PC-9 (cell line): ENCODE results near the gene PBX3. TPM values are rescaled to one million over a fixed set of nuclear protein-coding genes. Genes with fewer than 3 reads are reported as not detected.
A peak's percentile ranks its signal among the peaks of the same experiment; 100 is the strongest.

ENCODE experiments used
- BruUV-seq: library from RNA; stranded (reverse); fragments of 400-500 nt; replicated peaks from 2 replicates; lab custom pipeline; 2021; lab: Mats Ljungman, UMichigan
- CTCF ChIA-PET: fragments of 300-600 bp; sonication (Branson Sonifier 250); formaldehyde crosslinking; loops from one replicate; lab custom pipeline; 2022; ENCODE audit warnings: antibody characterized with exemption; lab: Charles Lee
- POLR2A ChIA-PET: fragments of 300-600 bp; sonication (Branson Sonifier 250); formaldehyde crosslinking; loops from one replicate; lab custom pipeline; 2022; ENCODE audit warnings: antibody characterized with exemption; ENCODE audit not compliant: unreplicated experiment; lab: Charles Lee
- DNase-seq, 2 experiments: peaks; one replicate each; pipeline versions ENCODE4 v3.0.0 to v3.0.0-alpha.2; 2015 to 2022; ENCODE audit warnings: mixed read lengths in 1 of 2
- H2AFZ ChIP-seq: fragments of 200-600 bp; sonication (generic); 2 replicates; pipeline ENCODE4 v1.8.1; 2017; ENCODE audit warnings: antibody characterized with exemption
- H3F3A ChIP-seq: fragments of 200-600 bp; sonication (generic); 2 replicates; pipeline ENCODE4 v1.8.1; 2017; ENCODE audit warnings: antibody characterized with exemption, mild to moderate bottlenecking, low read depth; ENCODE audit not compliant: insufficient read depth
- H3K27ac ChIP-seq: fragments of 200-600 bp; sonication (generic); 2 replicates; pipeline ENCODE4 v1.6.1; 2016; ENCODE audit warnings: mixed run types
- H3K27me3 ChIP-seq: fragments of 200-600 bp; sonication (generic); 2 replicates; pipeline ENCODE4 v1.6.1; 2016; ENCODE audit warnings: low read depth, mixed run types; ENCODE audit not compliant: insufficient read depth
- H3K36me3 ChIP-seq: fragments of 200-600 bp; sonication (generic); 2 replicates; pipeline ENCODE4 v1.6.1; 2016; ENCODE audit warnings: low read depth, mixed run types
- H3K4me1 ChIP-seq: fragments of 200-600 bp; sonication (generic); replicated peaks from 2 replicates; pipeline ENCODE4 v1.6.1; 2016; ENCODE audit warnings: mixed run types; ENCODE audit not compliant: insufficient read depth
- H3K4me2 ChIP-seq: fragments of 200-600 bp; sonication (generic); 2 replicates; pipeline ENCODE4 v1.6.1; 2017; ENCODE audit warnings: mixed run types
- H3K4me3 ChIP-seq: fragments of 200-600 bp; sonication (generic); 2 replicates; pipeline ENCODE4 v1.6.1; 2016; ENCODE audit warnings: mixed run types
- H3K79me2 ChIP-seq: fragments of 200-600 bp; sonication (generic); 2 replicates; pipeline ENCODE4 v1.6.1; 2017; ENCODE audit warnings: low read depth, mixed run types
- H3K9me2 ChIP-seq: fragments of 200-600 bp; sonication (generic); 2 replicates; pipeline ENCODE4 v1.8.1; 2017; ENCODE audit warnings: mild to moderate bottlenecking; ENCODE audit not compliant: insufficient read depth
- H3K9me3 ChIP-seq: fragments of 200-600 bp; sonication (generic); 2 replicates; pipeline ENCODE4 v1.8.1; 2016; ENCODE audit warnings: low read depth; ENCODE audit not compliant: insufficient read depth
- H4K20me1 ChIP-seq: fragments of 200-600 bp; sonication (generic); 2 replicates; pipeline ENCODE4 v1.8.1; 2017; ENCODE audit not compliant: insufficient read depth
- CTCF ChIP-seq: fragments of 200-600 bp; sonication (generic); conservative IDR thresholded peaks from 2 replicates; pipeline ENCODE4 v1.6.1; 2017; ENCODE audit warnings: mixed run types, antibody characterized with exemption, mild to moderate bottlenecking, moderate library complexity
- EZH2 ChIP-seq: fragments of 200-600 bp; sonication (generic); IDR thresholded peaks from 2 replicates; pipeline ENCODE4 v1.8.0; 2017; ENCODE audit warnings: antibody characterized with exemption, low read depth
- intact Hi-C: fragments of 100-400 bp; cut with micrococcal nuclease; formaldehyde crosslinking; loops from one replicate; pipeline ENCODE4 v1.10.0; 2022; ENCODE audit not compliant: unreplicated experiment
- total RNA-seq: library from RNA; stranded (reverse); gene quantifications from 2 replicates; pipeline ENCODE4 v1.2.3, GENCODE V29; 2021

PBX3 gene
- total RNA-seq, 1 experiment from 2014 or later, result 18.3 TPM

DNA sequence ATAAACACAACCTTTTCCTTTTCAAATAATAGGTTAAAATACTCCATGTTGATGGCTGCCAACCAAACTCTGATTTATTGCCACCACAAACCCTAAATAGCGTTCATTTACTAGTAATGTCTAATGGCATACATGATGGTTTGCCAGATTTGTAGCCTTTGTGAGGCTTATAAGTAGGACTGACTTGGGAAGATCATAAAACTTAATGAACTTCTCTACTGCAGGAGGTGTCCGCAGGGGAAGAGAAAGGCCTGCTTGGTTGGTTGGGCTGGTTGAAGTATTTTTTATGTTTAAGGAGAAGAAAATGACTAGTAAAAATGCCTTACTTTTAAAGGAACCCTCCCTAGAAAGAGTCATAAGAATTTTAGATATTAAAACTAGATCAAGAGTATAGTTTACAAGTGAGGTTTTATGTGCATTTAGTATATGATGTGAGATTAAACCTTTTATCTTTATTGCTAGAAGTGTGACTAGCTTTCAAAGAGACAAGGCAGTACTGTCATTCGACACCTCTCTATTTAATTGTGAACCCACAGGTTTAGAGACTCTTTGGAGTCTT is 5.0 kb downstream of the PBX3 start:
- no peaks in the 10 kb centered on the region for H3K79me2 ChIP-seq
- TF ChIP-seq CTCF (no peak), EZH2 (no peak)
- peaks cover 19% of the 10 kb centered on the region; the same call in 1 of the 2 replicates for H3K4me1 ChIP-seq
- peak overlapping the region; percentile 21 for H3K4me2 ChIP-seq
- peak; percentile 28 to 56 for DNase-seq
- intact Hi-C loops, result no loop called here
- H3K4me3 ChIP-seq, result no peak overlapping the region
- H3K36me3 ChIP-seq, result no peaks in the 10 kb centered on the region
- no peaks in the 10 kb centered on the region for H3K9me3 ChIP-seq
- H3K9me2 ChIP-seq, result no peaks in the 10 kb centered on the region
- CTCF ChIA-PET, result no interaction called here
- H3F3A ChIP-seq, result peaks cover 11% of the 10 kb centered on the region; the same call in 1 of the 2 replicates
- H3K27me3 ChIP-seq, result no peaks in the 10 kb centered on the region
- POLR2A ChIA-PET, result interaction anchor here (0.6 to 0.7 kb wide), 2 partner anchors 21 to 1177 kb away, joined by 3 to 5 read pairs; no protein-coding TSS in a partner anchor
- BruUV-seq, result no TSS peak
- peak overlapping the region; percentile 36; the same call in 1 of the 2 replicates for H2AFZ ChIP-seq
- no peaks in the 10 kb centered on the region for H4K20me1 ChIP-seq
- H3K27ac ChIP-seq, result no peak overlapping the region

GRCh38 chr9:125754096-125754495 is 6.9 kb downstream of the PBX3 start:
- ChIA-PET POLR2A (interaction anchor here (0.5 kb wide), 1 partner anchor 87 kb away, joined by 7 read pairs; no protein-coding TSS in a partner anchor), CTCF (no interaction called here)
- H3K9me2 ChIP-seq, result no peaks in the 10 kb centered on the region
- no TSS peak for BruUV-seq
- H3K79me2 ChIP-seq, result no peaks in the 10 kb centered on the region
- peaks cover 11% of the 10 kb centered on the region; the same call in 1 of the 2 replicates for H3F3A ChIP-seq
- no peak overlapping the region for H2AFZ ChIP-seq
- intact Hi-C loops, result no loop called here
- H3K27ac ChIP-seq, result no peak overlapping the region
- no peaks in the 10 kb centered on the region for H3K27me3 ChIP-seq
- H3K9me3 ChIP-seq, result no peaks in the 10 kb centered on the region
- peaks cover 14% of the 10 kb centered on the region; the same call in 1 of the 2 replicates for H3K4me1 ChIP-seq
- no peak overlapping the region for H3K4me3 ChIP-seq
- H3K36me3 ChIP-seq, result no peaks in the 10 kb centered on the region
- no peak for DNase-seq
- H3K4me2 ChIP-seq, result no peak overlapping the region
- no peaks in the 10 kb centered on the region for H4K20me1 ChIP-seq
- TF ChIP-seq EZH2 (no peak), CTCF (no peak)

DNA sequence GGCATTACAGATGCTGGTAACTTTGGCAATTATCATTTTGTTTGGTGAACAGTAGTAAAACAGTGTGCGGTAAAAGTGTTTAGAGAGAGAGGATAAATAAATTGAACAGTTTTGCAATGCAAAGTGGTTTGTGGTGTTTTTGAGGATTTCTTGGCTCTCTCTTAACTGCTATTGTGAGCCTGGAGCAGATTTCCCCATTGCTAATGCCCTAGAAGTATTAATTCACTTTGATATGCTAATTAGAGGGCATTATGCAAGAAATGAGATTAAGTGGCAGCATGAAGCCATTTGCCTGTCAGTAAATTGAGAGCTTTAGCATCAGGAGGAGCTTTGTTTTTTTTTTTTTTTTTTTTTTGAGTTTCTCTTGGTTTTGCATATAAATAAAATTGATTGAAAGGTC is 8.2 kb downstream of the PBX3 start:
- Histone ChIP-seq H3K27ac (no peak overlapping the region), H4K20me1 (no peaks in the 10 kb centered on the region), H3K4me1 (peaks cover 14% of the 10 kb centered on the region; the same call in 1 of the 2 replicates), H2AFZ (no peak overlapping the region), H3K9me3 (no peaks in the 10 kb centered on the region), H3K79me2 (no peaks in the 10 kb centered on the region), H3K36me3 (no peaks in the 10 kb centered on the region), H3K27me3 (no peaks in the 10 kb centered on the region), H3K9me2 (no peaks in the 10 kb centered on the region), H3K4me2 (no peak overlapping the region), H3K4me3 (no peak overlapping the region), H3F3A (peaks cover 11% of the 10 kb centered on the region; the same call in 1 of the 2 replicates)
- CTCF ChIA-PET, result interaction anchor here (0.6 kb wide), 1 partner anchor 744 kb away, joined by 10 read pairs; no protein-coding TSS in a partner anchor
- no TSS peak for BruUV-seq
- TF ChIP-seq EZH2 (no peak), CTCF (no peak)
- POLR2A ChIA-PET, result no interaction called here
- DNase-seq, result no peak
- intact Hi-C loops, result no loop called here
